GM12874 (cell line): ENCODE results near the gene RASGRP3.

ENCODE experiments used
- TF ChIP-seq, protein P1 (sequence below): IDR thresholded peaks from 2 replicates; pipeline ENCODE4 v1.5.1; 2011; ENCODE audit warnings: low read depth, mild to moderate bottlenecking, control low read depth, low read length, moderate library complexity; ENCODE audit not compliant: insufficient read depth

RASGRP3 gene

DNA sequence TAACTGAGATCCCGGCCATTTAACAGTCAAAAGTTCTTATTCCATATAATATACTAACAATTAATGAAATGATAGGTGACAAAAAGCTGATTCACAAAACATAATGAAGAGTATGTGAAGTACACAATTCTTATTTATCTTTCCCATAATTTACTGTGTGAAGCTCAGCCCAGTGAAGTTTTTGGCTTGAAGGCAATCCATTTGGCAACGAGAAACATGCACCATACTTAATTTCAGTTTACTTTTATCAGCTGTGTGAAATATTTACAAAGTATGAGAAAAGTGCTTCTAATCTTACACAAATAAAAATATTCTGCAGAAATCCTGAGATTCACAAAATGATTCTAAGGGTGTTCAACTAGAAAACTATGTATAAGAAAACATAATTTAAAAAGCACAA, 110.3 kb downstream of the RASGRP3 start:
- TF ChIP-seq, protein P1, sequence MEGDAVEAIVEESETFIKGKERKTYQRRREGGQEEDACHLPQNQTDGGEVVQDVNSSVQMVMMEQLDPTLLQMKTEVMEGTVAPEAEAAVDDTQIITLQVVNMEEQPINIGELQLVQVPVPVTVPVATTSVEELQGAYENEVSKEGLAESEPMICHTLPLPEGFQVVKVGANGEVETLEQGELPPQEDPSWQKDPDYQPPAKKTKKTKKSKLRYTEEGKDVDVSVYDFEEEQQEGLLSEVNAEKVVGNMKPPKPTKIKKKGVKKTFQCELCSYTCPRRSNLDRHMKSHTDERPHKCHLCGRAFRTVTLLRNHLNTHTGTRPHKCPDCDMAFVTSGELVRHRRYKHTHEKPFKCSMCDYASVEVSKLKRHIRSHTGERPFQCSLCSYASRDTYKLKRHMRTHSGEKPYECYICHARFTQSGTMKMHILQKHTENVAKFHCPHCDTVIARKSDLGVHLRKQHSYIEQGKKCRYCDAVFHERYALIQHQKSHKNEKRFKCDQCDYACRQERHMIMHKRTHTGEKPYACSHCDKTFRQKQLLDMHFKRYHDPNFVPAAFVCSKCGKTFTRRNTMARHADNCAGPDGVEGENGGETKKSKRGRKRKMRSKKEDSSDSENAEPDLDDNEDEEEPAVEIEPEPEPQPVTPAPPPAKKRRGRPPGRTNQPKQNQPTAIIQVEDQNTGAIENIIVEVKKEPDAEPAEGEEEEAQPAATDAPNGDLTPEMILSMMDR = no peak

DNA sequence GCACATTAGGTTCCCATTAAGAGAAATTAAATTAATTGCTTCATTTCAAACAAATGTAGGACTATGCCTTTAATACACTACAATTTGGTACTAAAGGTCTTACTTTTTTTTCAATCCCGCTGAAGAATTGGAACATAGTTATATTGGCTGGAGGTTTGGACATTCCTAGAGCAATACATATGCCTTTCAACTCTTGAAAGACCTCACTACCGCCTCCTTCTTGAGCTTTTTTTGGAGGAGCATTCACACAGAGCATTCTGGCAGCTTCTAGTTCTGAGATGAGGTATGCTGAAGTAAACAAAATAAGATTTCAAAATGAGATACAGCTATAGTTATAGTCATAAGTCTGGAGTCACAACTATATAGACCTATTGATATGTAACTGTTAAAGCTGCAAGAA, 111.8 kb downstream of the RASGRP3 start:
- TF ChIP-seq, protein P1 = no peak

DNA sequence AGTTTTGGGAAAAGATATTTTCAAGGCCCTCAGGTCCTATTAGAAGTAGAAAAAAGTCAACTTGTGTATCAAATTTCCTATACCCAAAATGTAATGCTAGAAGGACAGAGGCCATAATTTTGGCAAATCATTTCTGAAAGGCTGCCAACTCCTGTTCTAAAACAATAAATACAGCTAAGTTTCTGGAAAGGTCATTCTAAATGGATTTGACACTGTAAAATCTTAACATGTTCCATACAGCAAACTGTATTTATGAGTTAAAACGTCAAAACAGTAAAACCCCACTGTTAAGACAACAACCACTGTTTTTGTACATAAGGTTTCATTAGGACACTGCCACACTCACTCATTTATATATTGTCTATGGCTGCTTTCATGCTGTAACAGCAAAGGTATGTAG, 113.0 kb downstream of the RASGRP3 start:
- TF ChIP-seq, protein P1 = no peak

DNA sequence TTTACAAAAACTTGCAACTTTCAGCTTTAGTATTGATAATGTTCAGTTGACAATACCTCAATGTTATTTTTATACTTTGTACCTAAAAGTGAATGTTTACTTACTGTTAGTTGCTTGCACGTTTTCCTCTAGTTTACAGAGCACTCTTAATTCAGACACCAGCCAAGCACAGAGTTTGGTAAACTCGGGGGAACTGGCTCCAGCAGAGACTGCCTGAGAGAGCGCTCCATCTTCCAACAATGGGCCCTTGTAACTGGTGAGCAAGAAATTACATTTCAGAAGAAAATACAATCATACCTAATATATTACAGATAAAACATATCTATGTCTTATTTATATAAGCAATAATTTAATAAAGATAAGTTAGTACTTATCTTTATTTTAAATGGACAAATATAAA, 118.9 kb downstream of the RASGRP3 start:
- TF ChIP-seq, protein P1 = no peak

DNA sequence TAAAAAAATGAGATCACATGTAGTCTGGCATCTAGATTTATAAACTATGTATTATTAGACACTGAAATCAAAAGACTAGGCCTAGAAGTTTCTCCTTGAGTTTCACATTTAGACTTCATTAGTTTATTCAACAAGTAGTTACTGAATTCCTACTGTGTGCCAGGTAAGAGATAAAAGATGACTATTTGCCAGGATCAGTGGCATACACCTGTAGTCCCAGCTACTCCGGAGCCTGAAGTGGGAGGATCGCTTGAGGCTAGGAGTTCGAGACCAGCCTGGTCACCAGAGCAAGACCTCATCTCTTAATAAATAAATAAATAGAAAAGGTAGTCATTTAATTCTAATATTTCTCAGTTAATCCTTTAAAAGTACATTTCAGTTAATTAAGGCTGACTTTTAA, 120.6 kb downstream of the RASGRP3 start:
- TF ChIP-seq, protein P1 = no peak

DNA sequence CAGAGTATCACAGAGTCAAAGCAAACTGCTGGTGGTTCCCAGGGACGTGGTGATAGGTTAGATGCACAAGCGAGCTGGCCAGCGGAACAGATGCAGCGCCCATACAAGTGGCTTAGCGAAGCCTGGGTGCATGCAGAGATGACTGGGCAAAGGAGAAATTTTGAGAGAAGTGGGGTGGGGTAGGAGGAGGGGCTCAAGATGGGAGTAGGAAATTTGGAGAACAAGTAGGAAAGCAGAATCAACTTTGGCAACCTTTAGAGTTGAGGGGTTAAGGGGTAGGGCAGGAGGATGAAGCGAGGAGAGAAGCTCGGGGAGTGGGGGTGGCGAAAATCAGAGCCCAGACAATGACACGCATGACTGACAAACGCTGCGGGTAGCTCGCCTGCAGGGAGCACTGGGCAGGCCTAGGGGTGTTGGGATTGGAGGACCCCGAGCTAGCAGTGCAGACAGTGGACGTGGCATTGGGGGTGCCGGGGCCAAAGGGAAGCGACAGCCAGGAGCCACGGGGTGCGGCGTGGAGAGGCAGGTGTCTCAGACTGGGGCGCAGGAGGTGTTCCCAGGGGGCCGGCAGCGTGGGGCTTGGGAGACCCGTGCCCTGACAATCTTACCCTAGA, 122.2 kb downstream of the RASGRP3 start:
- TF ChIP-seq, protein P1 = no peak

DNA sequence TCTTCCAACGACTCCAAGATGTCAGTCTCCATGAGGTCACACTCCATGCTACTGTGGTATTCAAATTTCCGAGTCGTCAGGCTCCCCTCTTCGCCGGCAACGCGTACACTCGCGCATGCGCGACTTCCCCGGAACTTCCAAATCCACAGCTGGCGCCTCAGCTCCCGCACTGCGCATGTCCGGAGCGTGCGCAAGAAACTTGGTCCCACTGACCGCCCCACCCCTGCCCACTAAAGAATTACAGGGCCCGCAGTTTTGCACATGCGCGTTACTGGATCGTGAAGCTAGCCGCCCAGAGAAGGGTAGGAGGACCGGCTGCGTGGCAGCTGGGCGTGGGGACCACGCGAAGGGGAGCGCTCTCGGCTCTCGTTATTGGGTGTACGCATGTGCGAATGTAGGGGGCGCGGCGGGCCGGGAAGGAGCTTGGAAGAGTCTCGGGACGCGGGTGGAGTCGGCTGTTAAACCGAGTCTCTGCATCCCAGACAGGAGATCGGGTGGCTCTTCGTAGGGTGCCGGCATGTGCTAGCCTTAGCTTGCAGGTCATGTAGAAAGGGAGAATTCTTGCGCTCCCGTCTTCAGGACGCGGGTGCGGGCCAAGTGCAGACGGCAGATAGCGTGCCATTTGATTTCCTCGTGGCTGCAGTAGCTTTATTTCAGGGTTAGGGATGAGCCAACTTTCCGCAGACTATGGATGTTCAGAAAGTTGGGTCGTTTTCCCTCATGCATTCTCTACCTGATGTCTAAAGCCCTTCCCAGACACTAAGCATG, 122.9 kb downstream of the RASGRP3 start, which contains the start of gene FAM98A:
TSS of gene FAM98A (minus strand) at position 125 of the 768 bp plus-strand sequence. CDS start at position 47, 78 bp downstream.
- TF ChIP-seq, protein P1 = no peak
